Measurements from ENCODE around the gene LCE2C.
"Not testable (repeated sequence)": the region's sequence is repeated elsewhere in the genome, so short reads cannot be mapped to it uniquely, and the experiment has no call there.

The LCE2C gene, protein sequence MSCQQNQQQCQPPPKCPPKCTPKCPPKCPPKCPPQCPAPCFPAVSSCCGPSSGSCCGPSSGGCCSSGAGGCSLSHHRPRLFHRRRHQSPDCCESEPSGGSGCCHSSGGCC

GRCh38 chr1:152674983-152675382 lies at the start of gene LCE2C:
Gene LCE2C, plus strand, starts transcription at chr1:152675279. Its CDS starts 737 bp downstream, at chr1:152676016.
- not testable (repeated sequence) for DNase-seq (ENCODE audit: low read depth in 2 of 3, low spot score in 1 of 3)

DNA sequence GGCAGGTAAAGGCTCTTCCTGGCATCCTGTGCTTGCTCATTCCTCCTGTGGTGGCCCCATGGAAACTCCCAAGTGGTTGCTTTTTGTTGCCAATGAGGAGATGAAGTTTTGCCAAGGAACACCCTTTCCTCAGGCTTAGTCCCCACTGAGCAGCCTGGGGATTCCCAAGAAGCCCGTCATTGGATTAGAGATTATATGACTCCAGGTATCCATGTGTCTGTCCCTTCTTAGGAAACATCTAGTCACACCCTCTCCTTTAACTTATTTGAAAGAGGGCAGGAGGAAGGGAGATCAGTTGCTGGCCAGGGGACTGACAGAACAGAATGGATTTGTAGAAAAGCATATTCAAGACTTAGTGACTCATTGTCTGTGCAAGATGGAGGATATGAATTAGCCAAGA lies 48.3 kb upstream of the LCE2C start:
- DNase-seq (ENCODE audit: low read depth in 2 of 3, low spot score in 1 of 3), result no peak

DNA sequence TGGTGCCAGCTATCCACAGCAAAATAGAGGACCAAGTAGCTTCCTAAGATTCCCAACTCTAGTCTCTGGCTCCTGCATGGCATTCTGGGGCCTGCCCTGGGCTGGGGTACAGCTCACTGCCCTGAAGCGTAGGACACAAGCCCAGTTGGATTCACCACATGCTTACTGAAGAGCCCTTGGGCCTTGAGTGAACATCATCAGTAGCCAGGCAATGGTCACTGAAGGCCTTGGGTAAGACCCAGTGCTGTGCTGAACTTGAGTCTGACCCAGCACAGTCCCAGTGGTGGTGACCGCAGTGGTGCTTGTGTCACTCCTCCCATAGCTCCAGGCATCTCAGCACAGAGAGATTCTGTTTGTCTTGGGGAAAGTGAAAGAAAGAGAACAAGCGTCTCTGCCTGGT lies 44.5 kb upstream of the LCE2C start:
- DNase-seq (ENCODE audit: low read depth in 2 of 3, low spot score in 1 of 3), result no peak

GRCh38 chr1:152640351-152640750 lies 34.7 kb upstream of the LCE2C start:
- DNase-seq (ENCODE audit: low read depth in 2 of 3, low spot score in 1 of 3), result no peak

- no peak for DNase-seq (ENCODE audit: low read depth in 2 of 3, low spot score in 1 of 3)
These were observed 31.1 kb upstream of the LCE2C start for GRCh38 chr1:152643945-152644344.

DNA sequence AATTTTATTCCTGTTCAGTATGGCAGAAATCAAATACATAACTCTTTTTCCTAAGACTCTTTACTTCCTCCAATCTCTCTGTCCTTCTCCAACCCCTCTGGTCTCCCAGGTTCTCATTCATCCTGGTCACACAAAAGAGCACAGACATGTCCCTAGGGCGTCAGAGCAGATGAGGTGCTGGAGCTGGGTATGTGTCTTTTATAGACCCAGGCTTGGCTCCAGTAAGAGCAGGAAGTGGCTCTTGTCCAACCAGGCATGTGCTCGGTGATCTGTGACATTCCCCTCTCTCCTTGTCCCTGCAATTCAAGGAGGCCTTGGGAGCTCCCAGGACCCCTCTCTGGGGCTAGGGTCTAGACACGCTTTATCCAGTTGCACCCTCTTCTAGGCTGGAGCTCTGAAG lies 29.9 kb upstream of the LCE2C start:
- no peak for DNase-seq (ENCODE audit: low read depth in 2 of 3, low spot score in 1 of 3)

GRCh38 chr1:152646656-152647055 lies 28.4 kb upstream of the LCE2C start:
- DNase-seq (ENCODE audit: low read depth in 2 of 3, low spot score in 1 of 3), result no peak

DNA sequence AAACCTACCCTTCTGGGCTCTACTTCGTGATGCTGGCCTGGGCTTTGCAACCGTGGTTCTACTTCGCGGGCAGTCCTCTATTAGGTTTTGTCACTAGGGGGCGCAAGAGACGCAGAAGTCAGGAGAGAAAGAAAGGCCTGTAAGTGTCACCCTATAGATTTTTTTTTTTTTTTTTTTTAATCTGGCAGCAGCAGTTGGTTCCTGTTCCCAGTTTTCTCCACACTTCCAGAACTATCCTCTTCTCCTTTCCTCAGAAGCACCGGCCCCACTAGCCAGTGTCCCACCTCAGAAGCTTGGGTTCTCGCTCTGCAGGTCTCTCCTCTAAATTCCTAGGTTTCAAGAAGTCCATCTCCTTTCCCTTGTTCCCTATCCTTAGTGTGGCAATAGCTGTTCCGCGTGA lies 21.0 kb upstream of the LCE2C start:
- DNase-seq (ENCODE audit: low read depth in 2 of 3, low spot score in 1 of 3), result peak; percentile 15 to 71 (median 41)

- no peak for DNase-seq (ENCODE audit: low read depth in 2 of 3, low spot score in 1 of 3)
These were observed 18.6 kb upstream of the LCE2C start for GRCh38 chr1:152656459-152656858.

GRCh38 chr1:152657677-152658076 lies 17.4 kb upstream of the LCE2C start:
- DNase-seq (ENCODE audit: low read depth in 2 of 3, low spot score in 1 of 3), result no peak

DNA sequence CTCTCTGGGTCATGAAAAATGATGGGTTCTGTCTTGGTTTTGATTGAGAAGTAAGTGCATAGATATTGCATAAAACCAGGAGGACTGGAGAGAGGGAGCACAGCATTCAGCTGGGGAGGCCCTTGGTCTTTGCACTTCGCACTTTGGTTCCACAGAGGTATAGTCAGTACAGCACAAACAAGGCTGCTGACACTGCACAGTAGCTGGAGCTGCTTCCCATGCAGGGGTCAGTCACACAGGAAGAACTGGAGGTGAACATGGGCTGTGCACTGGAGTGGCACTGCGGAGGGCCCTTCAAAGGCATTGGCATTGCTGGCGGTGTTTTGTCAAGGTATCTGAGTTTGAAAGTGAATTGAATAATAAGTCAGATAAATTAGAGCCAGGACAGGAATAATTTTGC lies 16.4 kb upstream of the LCE2C start:
- DNase-seq (ENCODE audit: low read depth in 2 of 3, low spot score in 1 of 3), result no peak

DNA sequence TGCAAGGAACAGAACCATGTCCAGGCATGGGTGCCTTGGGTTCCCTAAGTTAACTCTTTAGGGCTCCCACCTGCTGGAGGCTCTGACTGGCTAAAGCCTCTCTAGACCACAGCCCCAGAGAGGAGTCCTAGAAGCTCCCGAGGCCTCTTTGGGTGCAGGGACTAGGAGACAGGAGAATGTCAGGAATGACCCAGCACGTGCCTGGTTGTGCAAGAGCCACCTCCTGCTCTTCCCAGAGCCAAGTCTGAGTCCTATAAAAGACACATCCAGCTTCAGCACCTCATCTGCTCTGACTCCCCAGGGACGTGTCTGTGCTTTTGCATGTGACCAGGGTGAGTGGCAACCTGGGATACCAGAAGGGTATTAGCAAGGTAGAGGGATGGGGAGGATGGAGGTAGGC lies 12.0 kb upstream of the LCE2C start, which contains the start of gene LCE2D:
Gene LCE2D (plus strand): TSS at position 283 of the 400 bp plus-strand sequence. CDS start 726 bp downstream, outside the sequence.
- DNase-seq (ENCODE audit: low read depth in 2 of 3, low spot score in 1 of 3), result no peak

DNA sequence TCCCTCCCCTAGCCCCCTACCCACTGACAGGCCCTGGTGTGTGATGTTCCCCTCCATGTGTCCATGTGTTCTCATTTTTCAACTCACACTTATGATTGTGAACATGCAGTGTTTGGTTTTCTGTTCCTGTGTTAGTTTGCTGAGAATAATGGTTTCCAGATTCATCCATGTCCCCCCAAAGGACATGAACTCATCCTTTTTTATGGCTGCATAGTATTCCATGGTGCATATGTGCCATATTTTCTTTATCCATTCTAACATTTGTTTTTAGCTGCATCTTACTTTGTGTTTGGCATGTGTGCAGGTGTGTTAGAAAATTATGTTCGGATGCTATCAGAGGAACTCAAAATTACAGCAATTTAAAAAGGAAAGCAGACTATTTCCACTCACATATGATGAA lies 8.9 kb upstream of the LCE2C start:
- not testable (repeated sequence) for DNase-seq (ENCODE audit: low read depth in 2 of 3, low spot score in 1 of 3)

DNA sequence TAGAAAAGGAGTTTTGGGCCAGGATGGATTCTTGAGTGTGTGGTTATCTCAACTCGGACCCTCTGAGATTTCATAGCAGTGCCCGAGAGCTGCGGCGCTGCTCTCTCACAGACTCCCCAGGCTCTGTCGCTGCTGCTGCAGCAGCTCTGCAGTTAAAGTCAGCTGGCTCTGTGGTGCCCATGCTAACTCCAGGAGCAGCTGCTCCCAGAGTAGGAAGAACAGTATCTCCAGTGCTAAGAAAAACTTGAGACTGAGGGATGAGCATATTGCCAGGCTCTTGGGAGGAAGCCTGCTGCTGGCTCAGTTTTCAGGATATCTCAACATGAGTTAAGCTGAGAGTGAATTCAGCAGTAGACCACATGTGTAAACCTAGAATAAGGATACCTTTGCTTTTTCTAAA lies 7.4 kb upstream of the LCE2C start:
- no peak for DNase-seq (ENCODE audit: low read depth in 2 of 3, low spot score in 1 of 3)

DNA sequence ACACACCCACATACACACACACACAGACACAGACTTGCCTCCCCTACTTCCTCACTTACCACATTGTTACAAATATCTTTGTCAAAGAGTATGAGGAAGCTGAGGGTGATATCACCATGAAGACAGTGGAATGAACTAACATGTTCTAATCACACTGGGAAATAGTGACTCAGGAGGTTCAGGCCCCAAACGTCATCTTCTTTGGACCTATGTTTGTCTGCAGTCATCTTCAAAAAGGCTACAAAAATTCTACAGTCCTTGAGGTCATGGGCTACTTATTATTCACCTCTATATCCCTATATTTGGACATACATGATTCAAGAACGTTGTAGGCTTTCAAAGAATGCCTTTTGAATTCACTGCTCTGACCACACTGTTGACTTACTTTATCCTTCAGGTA lies 2.1 kb upstream of the LCE2C start:
- DNase-seq (ENCODE audit: low read depth in 2 of 3, low spot score in 1 of 3), result no peak

GRCh38 chr1:152679459-152679858 lies 4.4 kb downstream of the LCE2C start:
- no peak for DNase-seq (ENCODE audit: low read depth in 2 of 3, low spot score in 1 of 3)

DNA sequence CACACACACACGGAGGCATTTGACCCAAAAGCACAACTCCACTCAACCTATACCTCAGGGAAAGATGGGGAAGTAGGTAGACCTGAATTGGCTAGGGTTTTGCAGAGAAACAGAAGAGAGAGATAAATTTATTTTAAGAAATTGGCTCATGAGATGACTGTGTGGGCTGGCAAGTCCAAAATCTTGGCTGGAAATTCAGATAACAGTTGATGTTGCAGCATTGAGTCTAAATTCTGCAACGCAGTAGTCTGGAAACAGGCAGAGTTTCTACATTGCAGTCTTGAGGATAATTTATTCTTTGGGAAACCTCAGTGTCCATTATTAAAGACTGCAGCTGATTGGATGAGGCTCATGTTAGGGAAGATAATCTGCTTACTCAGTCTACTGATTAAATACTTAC lies 6.5 kb downstream of the LCE2C start:
- no peak for DNase-seq (ENCODE audit: low read depth in 2 of 3, low spot score in 1 of 3)

DNA sequence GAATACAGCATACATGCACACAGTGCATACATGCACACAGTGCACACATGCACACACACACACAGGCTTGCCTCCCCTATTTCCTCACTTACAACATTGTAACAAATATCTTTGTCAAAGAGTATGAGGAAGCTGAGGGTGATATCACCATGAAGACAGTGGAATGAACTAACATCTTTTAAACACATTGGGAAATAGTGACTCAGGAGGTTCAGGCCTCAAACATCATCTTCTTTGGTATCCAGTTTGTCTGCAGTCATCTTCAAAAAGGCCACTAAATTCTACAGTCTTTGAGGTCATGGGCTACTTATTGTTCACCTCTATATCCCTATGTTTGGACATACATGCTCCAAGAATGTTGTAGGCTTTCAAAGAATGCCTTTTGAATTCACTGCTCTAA lies 8.8 kb downstream of the LCE2C start:
- no peak for DNase-seq (ENCODE audit: low read depth in 2 of 3, low spot score in 1 of 3)

DNA sequence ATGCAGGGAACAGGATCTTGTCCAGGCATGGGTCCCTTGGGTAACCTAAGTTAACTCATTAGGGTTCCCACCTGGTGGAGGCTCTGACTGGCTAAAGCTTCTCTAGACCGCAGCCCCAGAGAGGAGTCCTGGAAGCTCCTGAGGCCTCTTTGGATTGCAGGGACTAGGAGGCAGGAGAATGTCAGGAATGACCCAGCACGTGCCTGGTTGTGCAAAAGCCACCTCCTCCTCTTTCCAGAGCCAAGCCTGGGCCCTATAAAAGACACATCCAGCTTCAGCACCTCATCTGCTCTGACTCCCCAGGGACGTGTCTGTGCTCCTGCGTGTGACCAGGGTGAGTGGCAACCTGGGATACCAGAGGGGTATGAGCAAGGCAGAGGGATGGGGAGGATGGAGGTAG lies 10.7 kb downstream of the LCE2C start, which contains the start of gene LCE2B:
Gene LCE2B (plus strand): TSS at position 301 of the 400 bp plus-strand sequence. CDS start 721 bp downstream, outside the sequence.
- DNase-seq (ENCODE audit: low read depth in 2 of 3, low spot score in 1 of 3), result not testable (repeated sequence)

DNA sequence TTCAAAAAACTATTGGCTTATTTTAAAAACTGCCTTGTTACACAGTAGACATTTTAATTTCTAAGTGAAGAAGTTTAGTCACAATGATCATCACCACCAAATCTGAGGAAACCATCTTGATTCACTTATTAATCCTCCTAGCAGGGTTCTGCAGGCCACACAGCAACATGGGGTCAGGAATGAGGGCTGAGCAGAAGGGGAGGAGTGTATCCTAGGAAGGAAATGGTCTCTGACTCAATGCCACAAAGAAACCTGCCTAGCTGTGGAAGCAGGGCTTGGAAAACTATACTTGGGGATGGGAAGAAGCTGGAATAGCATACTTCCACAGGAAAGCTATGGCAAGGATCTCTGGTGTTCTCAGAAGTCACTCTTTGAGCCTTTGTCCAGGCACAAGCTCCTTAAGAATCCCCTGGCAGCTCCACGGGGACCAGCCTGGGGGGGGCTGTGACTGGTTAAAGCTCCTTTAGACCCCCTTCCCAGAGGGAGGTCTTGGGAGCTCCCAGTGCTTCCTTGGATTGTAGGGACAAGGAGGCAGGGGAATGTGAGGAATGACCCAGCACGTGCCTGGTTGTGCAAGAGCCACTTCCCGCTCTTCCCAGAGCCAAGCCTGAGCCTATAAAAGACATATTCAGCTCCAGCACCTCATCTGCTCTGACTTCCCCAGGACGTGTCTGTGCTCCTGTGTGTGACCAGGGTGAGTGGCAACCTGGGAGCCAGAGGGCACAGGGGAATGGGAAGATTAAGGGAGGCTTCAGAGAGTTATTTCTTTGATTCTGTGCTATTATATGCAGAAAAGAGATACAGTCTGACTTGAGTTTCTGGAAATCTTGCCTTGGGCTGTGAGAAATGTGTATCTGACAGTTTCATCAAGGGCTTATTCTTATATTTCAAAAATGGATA lies 22.9 kb downstream of the LCE2C start, which contains the start of gene LCE2A:
Gene LCE2A (plus strand): TSS at position 645 of the 900 bp plus-strand sequence. CDS start 557 bp downstream, outside the sequence.
- no peak for DNase-seq (ENCODE audit: low read depth in 2 of 3, low spot score in 1 of 3)

DNA sequence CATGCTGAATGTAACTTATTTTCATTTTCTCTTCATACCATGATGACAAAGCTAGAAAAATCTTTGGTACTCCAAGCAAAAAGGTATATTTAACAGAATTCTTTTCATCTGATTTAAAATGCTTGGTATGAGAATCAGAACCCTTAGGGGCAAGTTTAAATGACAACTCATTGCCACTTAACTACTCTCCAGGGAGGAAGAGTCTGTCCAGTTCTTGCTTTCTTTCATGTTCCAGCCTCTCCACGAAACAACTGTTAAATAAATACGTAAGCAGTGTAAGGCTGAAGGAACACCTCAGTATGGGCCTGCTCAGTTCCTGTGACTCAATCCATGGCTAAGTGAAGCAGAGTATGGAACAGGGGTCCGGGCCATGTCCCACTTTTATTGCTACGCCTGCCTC lies 24.7 kb downstream of the LCE2C start:
- no peak for DNase-seq (ENCODE audit: low read depth in 2 of 3, low spot score in 1 of 3)

DNA sequence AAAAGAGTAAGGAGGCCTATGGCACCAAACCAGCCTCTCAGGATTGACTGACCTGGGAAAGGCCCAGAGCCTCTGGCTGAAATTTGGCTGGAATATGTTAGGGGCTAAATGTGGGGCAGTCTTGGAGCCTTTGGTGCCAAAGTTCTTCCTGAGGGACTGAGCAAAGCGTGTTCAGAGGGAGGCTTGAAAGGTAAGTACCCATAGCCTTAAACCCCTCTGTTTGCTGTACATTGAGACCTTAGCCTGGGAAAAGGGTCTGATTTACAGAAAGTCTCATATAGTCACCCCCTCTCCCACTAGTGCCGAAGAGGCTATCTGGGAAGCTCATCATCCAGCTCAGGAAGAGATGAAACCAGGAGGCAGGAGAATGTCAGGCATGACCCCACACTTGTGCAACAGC lies 32.8 kb downstream of the LCE2C start, which contains the start of gene LCE4A:
Gene LCE4A (plus strand): TSS at position 301 of the 400 bp plus-strand sequence. CDS start 916 bp downstream, outside the sequence.
- DNase-seq (ENCODE audit: low read depth in 2 of 3, low spot score in 1 of 3), result no peak
